ENCODE results near the gene ARID5A.

The ARID5A gene

GRCh38 chr2:96575785-96576456, 39.4 kb downstream of the ARID5A start:
- H3K4me3 ChIP-seq (ENCODE audit: low read depth, low read length) = no peak overlapping the region
- TF ChIP-seq, protein P1, sequence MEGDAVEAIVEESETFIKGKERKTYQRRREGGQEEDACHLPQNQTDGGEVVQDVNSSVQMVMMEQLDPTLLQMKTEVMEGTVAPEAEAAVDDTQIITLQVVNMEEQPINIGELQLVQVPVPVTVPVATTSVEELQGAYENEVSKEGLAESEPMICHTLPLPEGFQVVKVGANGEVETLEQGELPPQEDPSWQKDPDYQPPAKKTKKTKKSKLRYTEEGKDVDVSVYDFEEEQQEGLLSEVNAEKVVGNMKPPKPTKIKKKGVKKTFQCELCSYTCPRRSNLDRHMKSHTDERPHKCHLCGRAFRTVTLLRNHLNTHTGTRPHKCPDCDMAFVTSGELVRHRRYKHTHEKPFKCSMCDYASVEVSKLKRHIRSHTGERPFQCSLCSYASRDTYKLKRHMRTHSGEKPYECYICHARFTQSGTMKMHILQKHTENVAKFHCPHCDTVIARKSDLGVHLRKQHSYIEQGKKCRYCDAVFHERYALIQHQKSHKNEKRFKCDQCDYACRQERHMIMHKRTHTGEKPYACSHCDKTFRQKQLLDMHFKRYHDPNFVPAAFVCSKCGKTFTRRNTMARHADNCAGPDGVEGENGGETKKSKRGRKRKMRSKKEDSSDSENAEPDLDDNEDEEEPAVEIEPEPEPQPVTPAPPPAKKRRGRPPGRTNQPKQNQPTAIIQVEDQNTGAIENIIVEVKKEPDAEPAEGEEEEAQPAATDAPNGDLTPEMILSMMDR (IDR thresholded peaks at IDR 0.05; ENCODE audit: borderline replicate concordance, insufficient read depth, low read depth, low read length) = no peak

- TF ChIP-seq, protein P1 (IDR thresholded peaks at IDR 0.05; ENCODE audit: borderline replicate concordance, insufficient read depth, low read depth, low read length) = no peak
- H3K4me3 ChIP-seq (ENCODE audit: low read depth, low read length) = no peak overlapping the region
These were observed 40.9 kb downstream of the ARID5A start for GRCh38 chr2:96577501-96577900.

GRCh38 chr2:96578731-96579130, 42.2 kb downstream of the ARID5A start:
- TF ChIP-seq, protein P1 (IDR thresholded peaks at IDR 0.05; ENCODE audit: borderline replicate concordance, insufficient read depth, low read depth, low read length) = no peak
- no peak overlapping the region for H3K4me3 ChIP-seq (ENCODE audit: low read depth, low read length)

- H3K4me3 ChIP-seq (ENCODE audit: low read depth, low read length) = no peak overlapping the region
- TF ChIP-seq, protein P1 (IDR thresholded peaks at IDR 0.05; ENCODE audit: borderline replicate concordance, insufficient read depth, low read depth, low read length) = no peak
These were observed 42.9 kb downstream of the ARID5A start for GRCh38 chr2:96579422-96579821.

DNA sequence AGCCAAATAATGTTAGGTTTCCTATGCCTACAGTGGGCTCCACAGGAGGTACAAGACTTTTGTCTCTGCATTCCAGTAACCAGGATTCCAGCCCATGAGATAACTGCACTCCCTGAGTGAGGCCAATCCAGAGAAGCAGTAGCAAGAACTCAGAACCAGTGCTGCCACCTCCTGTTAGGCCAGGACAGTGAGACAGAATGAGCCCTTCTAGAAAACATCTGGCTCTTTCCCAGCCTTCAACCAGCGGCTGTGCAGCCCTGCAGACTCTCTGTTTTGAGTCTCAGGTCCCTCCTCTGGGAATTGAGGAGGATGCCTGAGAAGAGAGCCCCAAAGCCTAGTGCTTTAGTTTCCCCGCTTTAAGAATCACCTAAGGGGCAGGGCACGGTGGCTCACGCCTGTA, 44.2 kb downstream of the ARID5A start:
- H3K4me3 ChIP-seq (ENCODE audit: low read depth, low read length) = no peak overlapping the region
- TF ChIP-seq, protein P1 (IDR thresholded peaks at IDR 0.05; ENCODE audit: borderline replicate concordance, insufficient read depth, low read depth, low read length) = peak; percentile 64

DNA sequence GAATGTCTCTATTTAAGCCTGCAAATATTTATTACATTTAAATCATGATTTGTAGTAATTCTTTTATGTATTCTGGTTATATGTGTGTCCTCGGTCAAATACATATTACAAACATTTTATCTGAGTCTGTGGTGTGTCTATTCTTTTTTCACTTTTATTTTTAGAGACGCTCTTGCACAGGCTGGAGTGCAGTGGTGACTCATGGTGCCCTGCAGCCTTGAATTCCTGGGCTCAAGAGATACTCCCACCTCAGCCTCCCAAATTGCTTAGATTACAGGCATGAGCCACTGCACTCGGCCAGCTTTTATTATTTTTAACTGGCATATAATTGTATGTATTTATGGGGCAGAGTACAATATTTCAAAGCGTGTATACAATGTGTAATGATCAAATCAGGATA, 47.5 kb downstream of the ARID5A start:
- TF ChIP-seq, protein P1 (IDR thresholded peaks at IDR 0.05; ENCODE audit: borderline replicate concordance, insufficient read depth, low read depth, low read length) = no peak
- no peak overlapping the region for H3K4me3 ChIP-seq (ENCODE audit: low read depth, low read length)

- TF ChIP-seq, protein P1 (IDR thresholded peaks at IDR 0.05; ENCODE audit: borderline replicate concordance, insufficient read depth, low read depth, low read length) = no peak
- H3K4me3 ChIP-seq (ENCODE audit: low read depth, low read length) = no peak overlapping the region
These were observed 51.3 kb downstream of the ARID5A start for GRCh38 chr2:96587843-96588242.

Measured in GM12875 (cell line).